SK-N-SH (cell line): ENCODE measurements around the gene CRMP1. TPM values are rescaled to one million over a fixed set of nuclear protein-coding genes. Genes with fewer than 3 reads are reported as not detected.

Experiments used
- CTCF ChIA-PET: fragments of 300-600, 350-600 bp; formaldehyde crosslinking; extraction: SDS; loops from one replicate; lab custom pipeline; 2021; lab: Yijun Ruan, JAX
- POLR2A ChIA-PET: fragments of 350-600 bp; sonication (Branson Sonifier 250); formaldehyde crosslinking; extraction: SDS; loops from one replicate; lab custom pipeline; 2020; ENCODE audit warnings: antibody characterized with exemption, inconsistent platforms; lab: Yijun Ruan, JAX
- DNase-seq: peaks from one replicate; pipeline ENCODE4 v3.0.0; 2012
- H2AFZ ChIP-seq: fragments of 200-600 bp; sonication (generic); 2 replicates; pipeline ENCODE4 v1.8.1; 2016; ENCODE audit warnings: antibody characterized with exemption, mild to moderate bottlenecking, low read depth
- H3F3A ChIP-seq: fragments of 200-600 bp; sonication (generic); replicated peaks from 2 replicates; pipeline ENCODE3; 2016; ENCODE audit warnings: antibody characterized with exemption, mild to moderate bottlenecking; ENCODE audit not compliant: insufficient read depth
- H3K27ac ChIP-seq, 2 experiments: fragments of 200-500 bp in 1 of 2; fragments of 200-600 bp in 1 of 2; sonication (Bioruptor generic) in 1 of 2; sonication (generic), shearing (Covaris generic) in 1 of 2; 2 replicates each; pipeline versions ENCODE4 v1.5.1 to v1.6.1; 2014 to 2016; ENCODE audit warnings: low read depth in 2 of 2, inconsistent platforms in 1 of 2, low read length in 1 of 2, mild to moderate bottlenecking in 1 of 2, mixed read lengths in 1 of 2
- H3K27me3 ChIP-seq: fragments of 200-600 bp; sonication (generic), shearing (Covaris generic); 2 replicates; pipeline ENCODE4 v1.6.1; 2016; ENCODE audit warnings: mixed run types; ENCODE audit not compliant: insufficient read depth
- H3K36me3 ChIP-seq, 2 experiments: fragments of 200-500 bp in 1 of 2; fragments of 200-600 bp in 1 of 2; sonication (Bioruptor generic) in 1 of 2; sonication (generic) in 1 of 2; replicated peaks in 1 of 2; 2 replicates each; pipeline versions ENCODE3 to v1.5.1; 2014 to 2016; ENCODE audit warnings: low read length in 1 of 2, mild to moderate bottlenecking in 1 of 2; ENCODE audit not compliant: insufficient read depth in 2 of 2, control insufficient read depth in 1 of 2
- H3K4me1 ChIP-seq, 2 experiments: fragments of 200-500 bp in 1 of 2; fragments of 200-600 bp in 1 of 2; sonication (Bioruptor generic) in 1 of 2; sonication (generic), shearing (Covaris generic) in 1 of 2; 2 replicates each; pipeline versions ENCODE4 v1.5.1 to v1.6.1; 2014 to 2016; ENCODE audit warnings: low read depth in 1 of 2, low read length in 1 of 2, mixed run types in 1 of 2; ENCODE audit not compliant: insufficient read depth in 2 of 2, control insufficient read depth in 1 of 2
- H3K4me2 ChIP-seq: fragments of 200-600 bp; sonication (generic), shearing (Covaris generic); 2 replicates; pipeline ENCODE4 v1.6.1; 2017; ENCODE audit warnings: mixed run types
- H3K4me3 ChIP-seq, 2 experiments: fragments of 200-500 bp in 1 of 2; fragments of 200-600 bp in 1 of 2; sonication (Bioruptor generic) in 1 of 2; sonication (generic), shearing (Covaris generic) in 1 of 2; 2 replicates each; pipeline versions ENCODE4 v1.5.1 to v1.8.1; 2014 to 2016; ENCODE audit warnings: low read depth in 2 of 2, inconsistent platforms in 1 of 2, low read length in 1 of 2, mild to moderate bottlenecking in 1 of 2, mixed read lengths in 1 of 2, moderate library complexity in 1 of 2
- H3K79me2 ChIP-seq: fragments of 200-600 bp; sonication (generic); 2 replicates; pipeline ENCODE4 v1.8.1; 2017; ENCODE audit warnings: mild to moderate bottlenecking; ENCODE audit not compliant: insufficient read depth
- H3K9ac ChIP-seq: fragments of 200-600 bp; sonication (generic); 2 replicates; pipeline ENCODE4 v1.6.1; 2017; ENCODE audit warnings: mixed run types
- H3K9me2 ChIP-seq: fragments of 200-600 bp; sonication (generic); 2 replicates; pipeline ENCODE4 v1.6.1; 2017; ENCODE audit warnings: mixed run types
- H3K9me3 ChIP-seq: fragments of 200-600 bp; sonication (generic); 2 replicates; pipeline ENCODE4 v1.6.1; 2017; ENCODE audit warnings: mixed run types, mild to moderate bottlenecking, moderate library complexity
- H4K20me1 ChIP-seq: fragments of 200-600 bp; sonication (generic); 2 replicates; pipeline ENCODE4 v1.6.1; 2017; ENCODE audit warnings: mild to moderate bottlenecking, mixed run types; ENCODE audit not compliant: insufficient read depth
- ELF1 ChIP-seq: IDR thresholded peaks from 2 replicates; pipeline ENCODE4 v1.4.0; 2012
- FOXJ3 ChIP-seq: sonication (generic); formaldehyde crosslinking; IDR thresholded peaks from 2 replicates; pipeline ENCODE4 v1.5.1; 2020; ENCODE audit warnings: mild to moderate bottlenecking, missing genetic modification reagents
- MEF2A ChIP-seq: IDR thresholded peaks from 2 replicates; pipeline ENCODE4 v1.4.0; 2012; ENCODE audit warnings: low read depth, borderline replicate concordance
- NFIC ChIP-seq: IDR thresholded peaks from 2 replicates; pipeline ENCODE4 v1.4.0; 2012; ENCODE audit warnings: borderline replicate concordance
- NRF1 ChIP-seq: IDR thresholded peaks from 2 replicates; pipeline ENCODE4 v1.6.1; 2012; ENCODE audit warnings: low read depth, mild to moderate bottlenecking, low read length
- RCOR1 ChIP-seq: fragments of 150-350 bp; IDR thresholded peaks from 2 replicates; pipeline ENCODE4 v1.6.1; 2017; ENCODE audit warnings: antibody characterized with exemption, low read length
- RFX5 ChIP-seq: IDR thresholded peaks from 2 replicates; pipeline ENCODE4 v1.6.1; 2012; ENCODE audit warnings: mild to moderate bottlenecking, improper control_type of control experiment, low read length
- SIN3A ChIP-seq: IDR thresholded peaks from 2 replicates; pipeline ENCODE4 v1.6.1; 2012; ENCODE audit warnings: low read depth, mild to moderate bottlenecking, low read length, moderate library complexity, borderline replicate concordance
- TEAD4 ChIP-seq: IDR thresholded peaks from 2 replicates; pipeline ENCODE4 v1.4.0; 2012; ENCODE audit warnings: mild to moderate bottlenecking, borderline replicate concordance; ENCODE audit not compliant: insufficient read depth
- YY1 ChIP-seq: IDR thresholded peaks from 2 replicates; pipeline ENCODE4 v1.4.0; 2012; ENCODE audit warnings: low read depth, mild to moderate bottlenecking
- ZBTB33 ChIP-seq: IDR thresholded peaks from 2 replicates; pipeline ENCODE4 v1.4.0; 2012; ENCODE audit warnings: low read depth, borderline replicate concordance
- WGBS: methylation state at CpG from one replicate; pipeline ENCODE4 v1.1.6; 2017; ENCODE audit warnings: low lambda C conversion rate; 5-methylcytosine and 5-hydroxymethylcytosine counted together
- polyA plus RNA-seq, 3 experiments: library from polyadenylated mRNA; depleted of rRNA; stranded (reverse); fragments of >200 nt; gene quantifications; 2 replicates each; pipeline ENCODE4 v1.2.3, GENCODE V29; 2012

Gene CRMP1
- polyA plus RNA-seq, 1 of the 3 experiments (the other 2 are of a cell fraction) = 3.4 TPM

DNA sequence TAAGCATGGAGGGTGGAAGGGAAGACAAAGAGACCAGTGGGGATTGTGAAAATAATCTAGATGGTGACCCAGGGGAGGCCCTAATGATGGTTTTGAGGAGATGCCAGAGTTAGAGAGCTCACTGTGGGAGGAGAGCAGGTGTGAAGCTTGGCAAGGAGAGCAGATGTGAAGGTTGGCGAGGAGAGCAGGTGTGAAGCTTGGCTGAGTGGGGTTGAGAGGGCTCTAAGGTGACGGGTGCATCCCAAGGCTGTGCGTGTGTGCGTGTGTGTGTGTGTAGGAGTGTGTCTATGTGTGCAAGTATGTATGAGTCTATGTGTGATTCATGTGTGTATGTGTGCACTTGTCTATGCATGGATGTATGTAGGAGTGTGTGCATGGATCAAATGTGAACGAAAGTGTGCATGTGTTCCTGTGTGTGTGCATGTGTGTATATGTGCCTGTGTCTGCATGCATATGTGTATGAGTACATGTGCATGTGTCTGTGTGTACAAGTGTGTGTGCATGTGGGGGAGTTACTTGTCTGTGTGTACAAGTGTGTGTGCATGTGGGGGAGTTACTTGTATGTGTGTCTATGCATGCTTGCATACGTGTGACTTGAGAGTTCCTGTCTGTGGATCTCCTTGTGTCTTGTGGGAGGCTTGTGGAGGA, 109.9 kb downstream of the CRMP1 start:
- no peak overlapping the region for H3K4me2 ChIP-seq
- no peaks in the 10 kb centered on the region for H3F3A ChIP-seq
- DNase-seq = no peak
- no peak overlapping the region for H3K27ac ChIP-seq
- CTCF ChIA-PET = no interaction called here
- no peaks in the 10 kb centered on the region for H3K79me2 ChIP-seq
- H3K27me3 ChIP-seq = no peaks in the 10 kb centered on the region
- no peak overlapping the region for H3K9ac ChIP-seq
- POLR2A ChIA-PET = no interaction called here
- H3K36me3 ChIP-seq = peaks cover 15 to 20% of the 10 kb centered on the region in 2 experiments
- TF ChIP-seq YY1 = no peak
- no peak for TF ChIP-seq ELF1
- no peak for TF ChIP-seq SIN3A
- TF ChIP-seq TEAD4 = no peak
- TF ChIP-seq ZBTB33 = no peak
- no peak for TF ChIP-seq RCOR1
- no peak for TF ChIP-seq FOXJ3
- TF ChIP-seq NFIC = no peak
- no peak for TF ChIP-seq MEF2A
- no peak for TF ChIP-seq NRF1
- H3K9me3 ChIP-seq = no peaks in the 10 kb centered on the region
- no peak overlapping the region for H2AFZ ChIP-seq
- H3K9me2 ChIP-seq = no peaks in the 10 kb centered on the region
- no peaks in the 10 kb centered on the region for H3K4me1 ChIP-seq
- H3K4me3 ChIP-seq = no peak overlapping the region
- no peaks in the 10 kb centered on the region for H4K20me1 ChIP-seq
- 96% methylated on average over 6 of the region's 6 CpGs for WGBS

DNA sequence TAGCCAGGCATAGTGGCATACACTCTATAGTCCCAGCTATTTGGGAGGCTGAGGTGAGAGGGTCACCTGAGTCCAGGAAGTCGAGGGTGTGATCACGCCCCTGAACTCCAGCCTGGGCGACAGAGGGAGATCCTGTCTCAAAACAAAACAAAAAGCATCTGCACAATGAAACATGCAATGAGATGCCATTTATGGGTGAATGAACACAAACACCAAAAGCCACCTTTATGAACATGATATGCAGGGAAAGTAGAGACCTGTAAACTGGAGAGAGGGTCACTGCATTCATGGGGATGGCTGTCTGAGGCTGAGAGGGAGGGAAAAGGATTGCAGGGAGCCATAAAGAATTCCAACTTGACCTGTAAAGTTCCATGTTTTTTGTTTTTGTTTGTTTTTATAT, 111.2 kb downstream of the CRMP1 start:
- no peaks in the 10 kb centered on the region for H3K4me1 ChIP-seq
- no peak overlapping the region for H3K4me2 ChIP-seq
- ChIA-PET CTCF (interaction anchor here (1.1 to 1.7 kb wide), 2 partner anchors 9 to 382 kb away, joined by 3 to 8 read pairs; no protein-coding TSS in a partner anchor), POLR2A (no interaction called here)
- no peak for DNase-seq
- H4K20me1 ChIP-seq = no peaks in the 10 kb centered on the region
- H3K27ac ChIP-seq = no peak overlapping the region
- no peaks in the 10 kb centered on the region for H3F3A ChIP-seq
- no peaks in the 10 kb centered on the region for H3K27me3 ChIP-seq
- H2AFZ ChIP-seq = no peak overlapping the region
- H3K9me2 ChIP-seq = no peaks in the 10 kb centered on the region
- H3K36me3 ChIP-seq = peaks cover 15 to 21% of the 10 kb centered on the region in 2 experiments
- H3K79me2 ChIP-seq = no peaks in the 10 kb centered on the region
- 94% methylated on average over 3 of the region's 3 CpGs for WGBS
- no peak overlapping the region for H3K4me3 ChIP-seq
- TF ChIP-seq RFX5 (no peak), TEAD4 (no peak)
- TF ChIP-seq, all 33 proteins: peak for 0
- Histone ChIP-seq H3K9me3 (peaks cover 2% of the 10 kb centered on the region; the same call in 1 of the 2 replicates), H3K9ac (no peak overlapping the region)
